HG03571 (cell line): ENCODE data around the gene TRAF6.
"Not testable (repeated sequence)": the region's sequence is repeated elsewhere in the genome, so short reads cannot be mapped to it uniquely, and the experiment has no call there.

ENCODE experiments used
- ATAC-seq: cut with Tn5 transposase; IDR thresholded peaks from one replicate; pipeline ENCODE4 v1.9.1; 2021; ENCODE audit not compliant: unreplicated experiment

Gene TRAF6

GRCh38 chr11:36498721-36499120 is 11.4 kb downstream of the TRAF6 start:
- no peak for ATAC-seq

GRCh38 chr11:36493332-36493731 is 16.7 kb downstream of the TRAF6 start:
- ATAC-seq, result no peak

GRCh38 chr11:36492724-36493304 is 17.3 kb downstream of the TRAF6 start:
- ATAC-seq, result peak; percentile 46

GRCh38 chr11:36490026-36490806 is 19.9 kb downstream of the TRAF6 start:
- ATAC-seq, result no peak

- ATAC-seq, result no peak
Measured at GRCh38 chr11:36488096-36488495, 22.0 kb downstream of the TRAF6 start.

GRCh38 chr11:36487619-36488018 is 22.5 kb downstream of the TRAF6 start:
- no peak for ATAC-seq

GRCh38 chr11:36485298-36486002 is 24.6 kb downstream of the TRAF6 start:
- ATAC-seq, result no peak

- not testable (repeated sequence) for ATAC-seq
Measured at GRCh38 chr11:36483042-36483441, 27.0 kb downstream of the TRAF6 start.

GRCh38 chr11:36480833-36481232 is 29.2 kb downstream of the TRAF6 start:
- ATAC-seq, result no peak

GRCh38 chr11:36478700-36479329 is 31.3 kb downstream of the TRAF6 start:
- no peak for ATAC-seq

- ATAC-seq, result no peak
Measured at GRCh38 chr11:36475192-36475591, 34.9 kb downstream of the TRAF6 start.

GRCh38 chr11:36471577-36471976 is 38.5 kb downstream of the TRAF6 start:
- ATAC-seq, result no peak

- ATAC-seq, result no peak
Measured at GRCh38 chr11:36469881-36470802, 39.9 kb downstream of the TRAF6 start.

- ATAC-seq, result no peak
Measured at GRCh38 chr11:36469063-36469462, 41.0 kb downstream of the TRAF6 start.

- ATAC-seq, result no peak
Measured at GRCh38 chr11:36467916-36468315, 42.2 kb downstream of the TRAF6 start.

- ATAC-seq, result no peak
Measured at GRCh38 chr11:36467012-36467411, 43.1 kb downstream of the TRAF6 start.

GRCh38 chr11:36465449-36466163 is 44.5 kb downstream of the TRAF6 start:
- ATAC-seq, result no peak

GRCh38 chr11:36464720-36465119 is 45.4 kb downstream of the TRAF6 start:
- no peak for ATAC-seq

GRCh38 chr11:36463781-36464180 is 46.3 kb downstream of the TRAF6 start:
- ATAC-seq, result no peak

- no peak for ATAC-seq
Measured at GRCh38 chr11:36462321-36462720, 47.8 kb downstream of the TRAF6 start.
